GM19023 (cell line): Measurements from ENCODE around the gene TAF9.
A peak's percentile ranks its signal among the peaks of the same experiment; 100 is the strongest.
"Not testable (repeated sequence)": the region's sequence is repeated elsewhere in the genome, so short reads cannot be mapped to it uniquely, and the experiment has no call there.

ENCODE experiments used
- ATAC-seq: cut with Tn5 transposase; IDR thresholded peaks from one replicate; pipeline ENCODE4 v1.9.1; 2021; ENCODE audit warnings: mild to moderate bottlenecking, moderate library complexity; ENCODE audit not compliant: unreplicated experiment

TAF9 gene

GRCh38 chr5:69341520-69342161 is 27.7 kb downstream of the TAF9 start:
- no peak for ATAC-seq

GRCh38 chr5:69335341-69335935 is 33.9 kb downstream of the TAF9 start:
- no peak for ATAC-seq

- peak; percentile 65 for ATAC-seq
These were observed 34.5 kb downstream of the TAF9 start for GRCh38 chr5:69334793-69335268.

- not testable (repeated sequence) for ATAC-seq
These were observed 35.5 kb downstream of the TAF9 start for GRCh38 chr5:69333668-69334315.

- ATAC-seq: no peak
These were observed 37.5 kb downstream of the TAF9 start for GRCh38 chr5:69331528-69332445.

- no peak for ATAC-seq
These were observed 39.3 kb downstream of the TAF9 start for GRCh38 chr5:69329905-69330489.

GRCh38 chr5:69326365-69326764 is 43.0 kb downstream of the TAF9 start:
- ATAC-seq: no peak

- no peak for ATAC-seq
These were observed 51.9 kb downstream of the TAF9 start for GRCh38 chr5:69317391-69317790.

GRCh38 chr5:69315972-69316371 is 53.3 kb downstream of the TAF9 start:
- ATAC-seq: no peak
